GM23338 (cell line): ENCODE results near the gene SEMA3E. TPM values are rescaled to one million over a fixed set of nuclear protein-coding genes. Genes with fewer than 3 reads are reported as not detected.

Experiments
- ATAC-seq: fragments of 200-7000 bp; cut with Tn5 transposase; 3 replicates; pipeline ENCODE4 v1.9.1; 2020
- DNase-seq: peaks from one replicate; pipeline ENCODE4 v3.0.0-alpha.2; 2015; ENCODE audit warnings: low spot score
- H2AFZ ChIP-seq: fragments of 200-600 bp; sonication (generic); 2 replicates; pipeline ENCODE4 v1.8.0; 2016; ENCODE audit warnings: antibody characterized with exemption, mild to moderate bottlenecking, moderate library complexity
- H3F3A ChIP-seq: fragments of 200-600 bp; sonication (generic); replicated peaks from 2 replicates; pipeline ENCODE4 v1.8.0; 2017; ENCODE audit warnings: antibody characterized with exemption, mixed run types, low read depth
- H3K27ac ChIP-seq: fragments of 200-600 bp; sonication (generic); 2 replicates; pipeline ENCODE4 v1.6.1; 2016; ENCODE audit warnings: low read depth
- H3K27me3 ChIP-seq: fragments of 200-600 bp; sonication (generic); 2 replicates; pipeline ENCODE4 v1.8.0; 2016; ENCODE audit warnings: mild to moderate bottlenecking, mixed run types, moderate library complexity; ENCODE audit not compliant: insufficient read depth
- H3K36me3 ChIP-seq: fragments of 200-600 bp; sonication (generic); 2 replicates; pipeline ENCODE4 v1.8.0; 2016; ENCODE audit warnings: mild to moderate bottlenecking; ENCODE audit not compliant: insufficient read depth
- H3K4me1 ChIP-seq: fragments of 200-600 bp; sonication (generic); 2 replicates; pipeline ENCODE4 v1.8.0; 2016; ENCODE audit warnings: mild to moderate bottlenecking, moderate library complexity; ENCODE audit not compliant: insufficient read depth
- H3K4me2 ChIP-seq: fragments of 200-600 bp; sonication (generic); 2 replicates; pipeline ENCODE4 v1.7.1; 2017; ENCODE audit warnings: mixed run types
- H3K4me3 ChIP-seq: fragments of 200-600 bp; sonication (generic); 2 replicates; pipeline ENCODE4 v1.6.1; 2016; ENCODE audit warnings: mixed run types
- H3K79me2 ChIP-seq: fragments of 200-600 bp; sonication (generic); replicated peaks from 2 replicates; pipeline ENCODE4 v1.8.0; 2017; ENCODE audit warnings: mild to moderate bottlenecking; ENCODE audit not compliant: insufficient read depth
- H3K9me2 ChIP-seq: fragments of 200-600 bp; sonication (generic); 2 replicates; pipeline ENCODE4 v1.8.0; 2017; ENCODE audit not compliant: insufficient read depth
- H4K20me1 ChIP-seq: fragments of 200-600 bp; sonication (generic); replicated peaks from 2 replicates; pipeline ENCODE4 v1.8.0; 2017; ENCODE audit warnings: mild to moderate bottlenecking; ENCODE audit not compliant: insufficient read depth
- H3K27ac Mint-ChIP-seq: 2 replicates; pipeline ENCODE4 v1.8.0; 2020; ENCODE audit warnings: inconsistent platforms, mild to moderate bottlenecking, moderate library complexity, mixed read lengths
- H3K27me3 Mint-ChIP-seq: 3 replicates; pipeline ENCODE4 v1.8.0; 2022; ENCODE audit warnings: low read depth, mild to moderate bottlenecking, moderate library complexity, mixed read lengths, inconsistent platforms; ENCODE audit not compliant: insufficient read depth, poor library complexity
- H3K36me3 Mint-ChIP-seq: 3 replicates; pipeline ENCODE4 v1.8.0; 2021; ENCODE audit warnings: low read depth, mild to moderate bottlenecking, inconsistent platforms, moderate library complexity, mixed read lengths
- H3K4me1 Mint-ChIP-seq: 3 replicates; pipeline ENCODE4 v1.8.0; 2020; ENCODE audit warnings: mild to moderate bottlenecking, inconsistent platforms, mixed read lengths
- H3K4me3 Mint-ChIP-seq: 3 replicates; pipeline ENCODE4 v1.8.0; 2021; ENCODE audit warnings: moderate library complexity, mild to moderate bottlenecking, inconsistent platforms, mixed read lengths
- H3K9me3 Mint-ChIP-seq: 3 replicates; pipeline ENCODE4 v1.8.0; 2020; ENCODE audit warnings: moderate library complexity, mild to moderate bottlenecking, inconsistent platforms, mixed read lengths
- CTCF ChIP-seq, 2 experiments: fragments of 200-600 bp in 1 of 2; sonication (generic) in 1 of 2; conservative IDR thresholded peaks; 2 replicates each; pipeline versions ENCODE4 v1.5.1 to v1.6.1; 2016 to 2017; ENCODE audit warnings: antibody characterized with exemption in 2 of 2, low read depth in 2 of 2, mild to moderate bottlenecking in 2 of 2, moderate library complexity in 1 of 2
- ETS1 ChIP-seq: IDR thresholded peaks from 2 replicates; pipeline ENCODE4 v1.6.1; 2016; ENCODE audit warnings: antibody characterized with exemption
- EZH2 ChIP-seq: fragments of 200-600 bp; sonication (generic); IDR thresholded peaks from one replicate; pipeline ENCODE4 v1.8.0; 2017; ENCODE audit warnings: antibody characterized with exemption, mild to moderate bottlenecking, low read depth; ENCODE audit not compliant: unreplicated experiment
- JUNB ChIP-seq: IDR thresholded peaks from one replicate; pipeline ENCODE4 v1.6.1; 2016; ENCODE audit warnings: antibody characterized with exemption; ENCODE audit not compliant: unreplicated experiment
- NANOG ChIP-seq: IDR thresholded peaks from 2 replicates; pipeline ENCODE4 v1.6.1; 2016; ENCODE audit warnings: antibody characterized with exemption, borderline replicate concordance
- POLR2AphosphoS5 ChIP-seq: IDR thresholded peaks from 2 replicates; pipeline ENCODE4 v1.6.1; 2016; ENCODE audit warnings: antibody characterized with exemption, low read depth
- REST ChIP-seq: IDR thresholded peaks from one replicate; pipeline ENCODE4 v1.6.1; 2018; ENCODE audit warnings: antibody characterized with exemption; ENCODE audit not compliant: unreplicated experiment
- STAT1 ChIP-seq: IDR thresholded peaks from one replicate; pipeline ENCODE4 v1.6.1; 2016; ENCODE audit warnings: antibody characterized with exemption; ENCODE audit not compliant: unreplicated experiment
- ZNF114 ChIP-seq: fragments of 250-450 bp; sonication (Bioruptor Pico); IDR thresholded peaks from 2 replicates; pipeline ENCODE4 v1.5.0; 2020; ENCODE audit warnings: mild to moderate bottlenecking, moderate library complexity
- ZNF462 ChIP-seq: fragments of 250-450 bp; sonication (Bioruptor Pico); IDR thresholded peaks from 2 replicates; pipeline ENCODE4 v1.5.0; 2020; ENCODE audit warnings: mild to moderate bottlenecking, moderate library complexity
- polyA plus RNA-seq: library from polyadenylated mRNA; unstranded; fragments of >200 nt; fragmentation: Nextera tagmentation; extraction: Ambion mirVana; gene quantifications from 2 replicates; pipeline ENCODE4 v1.2.1, GENCODE V29; 2016
- total RNA-seq: library from RNA; depleted of rRNA; stranded (reverse); fragments of >200 nt; shearing (Covaris generic); gene quantifications from 2 replicates; pipeline ENCODE4 v1.2.3, GENCODE V29; 2014

Gene SEMA3E
- total and polyA plus RNA-seq, 2 experiments from 2014 or later, result 5.4 to 15.7 TPM

GRCh38 chr7:83643739-83644138 lies 5.2 kb downstream of the SEMA3E start (continued):
- TF ChIP-seq REST (no peak), NANOG (no peak), EZH2 (no peak), STAT1 (no peak), JUNB (no peak), ETS1 (no peak), CTCF (conservative IDR thresholded peaks at IDR 0.05; ENCODE audit: low read depth in 2 of 2) (no peak)

GRCh38 chr7:83643012-83643411 lies 5.9 kb downstream of the SEMA3E start:
- Histone ChIP-seq H3K9me2 (no peaks in the 10 kb centered on the region), H3K4me3 (no peak overlapping the region), H3K4me1 (peaks cover 34% of the 10 kb centered on the region), H3K79me2 (no peaks in the 10 kb centered on the region), H3K36me3 (no peaks in the 10 kb centered on the region), H3K27ac (no peak overlapping the region), H3K27me3 (no peaks in the 10 kb centered on the region), H3K4me2 (no peak overlapping the region), H2AFZ (no peak overlapping the region), H3F3A (no peaks in the 10 kb centered on the region), H4K20me1 (no peaks in the 10 kb centered on the region)
- Mint-ChIP-seq H3K27me3 (no peaks in the 10 kb centered on the region), H3K4me3 (no peak overlapping the region), H3K4me1 (peaks cover 43% of the 10 kb centered on the region), H3K27ac (no peak overlapping the region), H3K9me3 (no peaks in the 10 kb centered on the region), H3K36me3 (no peaks in the 10 kb centered on the region)
- DNase-seq (no peak), ATAC-seq (no peak)
- TF ChIP-seq ZNF114 (CRISPR knock-in tag) (no peak), POLR2AphosphoS5 (no peak), ZNF462 (CRISPR knock-in tag) (no peak), REST (no peak)
